SJSA1 (cell line): ENCODE results near the gene ATRIP. TPM values are rescaled to one million over a fixed set of nuclear protein-coding genes. Genes with fewer than 3 reads are reported as not detected.

Experiments
- DNase-seq, 2 experiments: peaks; one replicate each; pipeline ENCODE4 v3.0.0-alpha.2; 2015 to 2020; ENCODE audit warnings: low spot score in 2 of 2, low read depth in 1 of 2
- H3K27ac ChIP-seq: fragments of 250-450 bp; sonication (Bioruptor Pico); 2 replicates; pipeline ENCODE4 v1.5.1; 2020; ENCODE audit warnings: mild to moderate bottlenecking, moderate library complexity
- H3K27me3 ChIP-seq: fragments of 250-450 bp; sonication (Bioruptor Pico); replicated peaks from 2 replicates; pipeline ENCODE4 v1.5.1; 2020; ENCODE audit warnings: mild to moderate bottlenecking, moderate library complexity
- H3K36me3 ChIP-seq: fragments of 250-450 bp; sonication (Bioruptor Pico); 2 replicates; pipeline ENCODE4 v1.5.1; 2020; ENCODE audit warnings: mild to moderate bottlenecking
- H3K4me1 ChIP-seq: fragments of 250-450 bp; sonication (Bioruptor Pico); replicated peaks from 2 replicates; pipeline ENCODE4 v1.6.1; 2021; ENCODE audit warnings: mild to moderate bottlenecking
- H3K4me3 ChIP-seq: fragments of 250-450 bp; sonication (Bioruptor Pico); 2 replicates; pipeline ENCODE4 v1.5.1; 2020; ENCODE audit warnings: mild to moderate bottlenecking
- H3K9me3 ChIP-seq: fragments of 250-450 bp; sonication (Bioruptor Pico); replicated peaks from 2 replicates; pipeline ENCODE4 v1.5.1; 2020; ENCODE audit warnings: mild to moderate bottlenecking
- total RNA-seq: library from RNA; depleted of rRNA; stranded (reverse); fragments of >200 nt; shearing (Covaris generic); gene quantifications from 2 replicates; pipeline ENCODE4 v1.2.3, GENCODE V29; 2014

Gene ATRIP
- total RNA-seq, 1 experiment from 2014 or later, result 9.7 TPM

- no peak for DNase-seq
- Histone ChIP-seq H3K27me3 (0 out of 2 replicates have a peak, but pooled peaks cover 2% of the 10 kb centered on the region), H3K4me3 (no peak overlapping the region), H3K9me3 (no peaks in the 10 kb centered on the region), H3K27ac (no peak overlapping the region), H3K4me1 (no peaks in the 10 kb centered on the region), H3K36me3 (no peaks in the 10 kb centered on the region)
Measured at GRCh38 chr3:48423883-48424695, 22.4 kb upstream of the ATRIP start.

GRCh38 chr3:48425281-48425812, 21.2 kb upstream of the ATRIP start:
- Histone ChIP-seq H3K4me1 (peaks cover 8% of the 10 kb centered on the region), H3K27ac (no peak overlapping the region)

GRCh38 chr3:48426401-48426909, 20.1 kb upstream of the ATRIP start:
- Histone ChIP-seq H3K4me3 (no peak overlapping the region), H3K9me3 (no peaks in the 10 kb centered on the region), H3K27ac (no peak overlapping the region), H3K36me3 (no peaks in the 10 kb centered on the region), H3K27me3 (0 out of 2 replicates have a peak, but pooled peaks cover 2% of the 10 kb centered on the region), H3K4me1 (peaks cover 8% of the 10 kb centered on the region)
- no peak for DNase-seq

More at GRCh38 chr3:48425281-48425812, 21.2 kb upstream of the ATRIP start:
- Histone ChIP-seq H3K36me3 (no peaks in the 10 kb centered on the region), H3K4me3 (no peak overlapping the region), H3K9me3 (no peaks in the 10 kb centered on the region), H3K27me3 (0 out of 2 replicates have a peak, but pooled peaks cover 2% of the 10 kb centered on the region)
- DNase-seq, result no peak

GRCh38 chr3:48426944-48427629, 19.4 kb upstream of the ATRIP start:
- Histone ChIP-seq H3K4me3 (no peak overlapping the region), H3K27ac (no peak overlapping the region), H3K9me3 (no peaks in the 10 kb centered on the region), H3K27me3 (0 out of 2 replicates have a peak, but pooled peaks cover 2% of the 10 kb centered on the region), H3K4me1 (peaks cover 8% of the 10 kb centered on the region), H3K36me3 (no peaks in the 10 kb centered on the region; the same call in 1 of the 2 replicates)
- no peak for DNase-seq

- Histone ChIP-seq H3K4me3 (no peak overlapping the region), H3K9me3 (no peaks in the 10 kb centered on the region), H3K36me3 (peaks cover 4% of the 10 kb centered on the region), H3K27ac (no peak overlapping the region), H3K27me3 (0 out of 2 replicates have a peak, but pooled peaks cover 2% of the 10 kb centered on the region), H3K4me1 (peaks cover 8% of the 10 kb centered on the region)
- no peak for DNase-seq
Measured at GRCh38 chr3:48427630-48427962, 18.9 kb upstream of the ATRIP start.

GRCh38 chr3:48428088-48428571, 18.4 kb upstream of the ATRIP start:
- H3K4me1 ChIP-seq, result peaks cover 8% of the 10 kb centered on the region
- peaks cover 4% of the 10 kb centered on the region for H3K36me3 ChIP-seq
- no peak overlapping the region for H3K27ac ChIP-seq
- no peak overlapping the region; the same call in 1 of the 2 replicates for H3K4me3 ChIP-seq
- 0 out of 2 replicates have a peak, but pooled peaks cover 2% of the 10 kb centered on the region for H3K27me3 ChIP-seq
- DNase-seq, result no peak
- no peaks in the 10 kb centered on the region for H3K9me3 ChIP-seq

- peaks cover 4% of the 10 kb centered on the region for H3K36me3 ChIP-seq
- H3K4me3 ChIP-seq, result peak overlapping the region; percentile 79
- H3K27me3 ChIP-seq, result 0 out of 2 replicates have a peak, but pooled peaks cover 2% of the 10 kb centered on the region
- no peaks in the 10 kb centered on the region for H3K9me3 ChIP-seq
- H3K27ac ChIP-seq, result no peak overlapping the region
- DNase-seq, result peak in 1 of 2 experiments; percentile 24
- peaks cover 8% of the 10 kb centered on the region for H3K4me1 ChIP-seq
Measured at GRCh38 chr3:48428572-48429316, 17.8 kb upstream of the ATRIP start.

- DNase-seq, result peak in 1 of 2 experiments; percentile 24
- Histone ChIP-seq H3K27me3 (0 out of 2 replicates have a peak, but pooled peaks cover 2% of the 10 kb centered on the region), H3K27ac (no peak overlapping the region), H3K36me3 (peaks cover 4% of the 10 kb centered on the region), H3K4me1 (peaks cover 8% of the 10 kb centered on the region), H3K9me3 (no peaks in the 10 kb centered on the region), H3K4me3 (peak overlapping the region; percentile 79)
Measured at GRCh38 chr3:48429317-48429959, 17.1 kb upstream of the ATRIP start.

- DNase-seq, result no peak
- Histone ChIP-seq H3K4me3 (peak within 1 kb of the TSS; percentile 79), H3K36me3 (peaks cover 4% of the 10 kb centered on the region), H3K27ac (no peak within 1 kb of the TSS), H3K9me3 (no peaks in the 10 kb centered on the region), H3K4me1 (peaks cover 8% of the 10 kb centered on the region), H3K27me3 (0 out of 2 replicates have a peak, but pooled peaks cover 2% of the 10 kb centered on the region)
Measured at GRCh38 chr3:48429960-48430707, 16.4 kb upstream of the ATRIP start, which contains the start of gene PLXNB1. TSS of gene PLXNB1 (minus strand) at chr3:48430086. CDS start at chr3:48424611, 5,475 bp downstream.

- DNase-seq, result no peak
- H3K27ac ChIP-seq, result no peak overlapping the region
- no peak overlapping the region for H3K4me3 ChIP-seq
- H3K9me3 ChIP-seq, result no peaks in the 10 kb centered on the region
- H3K27me3 ChIP-seq, result 0 out of 2 replicates have a peak, but pooled peaks cover 2% of the 10 kb centered on the region
- H3K36me3 ChIP-seq, result peaks cover 4% of the 10 kb centered on the region
- H3K4me1 ChIP-seq, result peaks cover 8% of the 10 kb centered on the region
Measured at GRCh38 chr3:48430708-48431101, 15.8 kb upstream of the ATRIP start.

- peaks cover 4% of the 10 kb centered on the region for H3K36me3 ChIP-seq
- H3K4me1 ChIP-seq, result peaks cover 8% of the 10 kb centered on the region
- H3K9me3 ChIP-seq, result no peaks in the 10 kb centered on the region
- no peak overlapping the region for H3K27ac ChIP-seq
- DNase-seq, result no peak
- 0 out of 2 replicates have a peak, but pooled peaks cover 2% of the 10 kb centered on the region for H3K27me3 ChIP-seq
- H3K4me3 ChIP-seq, result no peak overlapping the region
Measured at GRCh38 chr3:48431224-48432029, 15.1 kb upstream of the ATRIP start.
